ENCODE results near the gene MXRA8.
"Not testable (repeated sequence)": the region's sequence is repeated elsewhere in the genome, so short reads cannot be mapped to it uniquely, and the experiment has no call there.

The MXRA8 gene

DNA sequence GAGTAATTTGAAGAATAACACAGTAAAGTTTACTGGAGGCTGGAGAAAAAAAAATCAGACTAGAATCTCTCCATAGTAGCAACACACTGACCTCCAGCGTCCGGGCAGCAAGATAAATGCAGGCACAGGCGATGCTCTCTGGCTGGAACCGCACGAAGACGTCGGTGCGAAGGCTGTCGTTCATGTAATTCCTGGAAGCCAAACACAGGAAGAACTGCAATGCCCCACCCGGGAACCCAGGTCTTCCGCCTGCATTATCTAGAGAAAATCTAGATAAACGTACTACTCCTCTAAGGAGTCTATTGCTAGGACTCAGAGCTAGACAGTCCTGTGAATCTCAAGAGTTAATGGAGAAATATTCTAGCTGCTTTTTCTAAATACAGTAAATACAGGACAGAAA lies 32.3 kb upstream of the MXRA8 start:
- no peak for DNase-seq

DNA sequence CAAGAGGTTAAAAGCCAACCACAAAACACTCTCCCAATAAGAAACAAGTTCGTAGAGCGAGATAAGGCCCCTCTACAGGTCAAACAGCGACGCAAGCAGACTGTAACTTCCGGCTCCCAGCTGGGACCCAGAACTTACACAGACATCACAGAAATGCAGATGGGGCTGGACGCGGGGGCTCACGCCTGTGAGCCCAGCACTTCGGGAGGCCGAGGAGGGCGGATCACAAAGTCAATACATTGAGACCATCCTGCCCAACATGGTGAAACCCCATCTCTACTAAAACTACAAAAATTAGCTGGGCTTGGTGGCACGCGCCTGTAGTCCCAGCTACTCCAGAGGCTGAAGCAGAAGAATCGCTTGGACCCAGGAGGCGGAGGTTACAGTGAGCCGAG lies 29.7 kb upstream of the MXRA8 start:
- DNase-seq = no peak

DNA sequence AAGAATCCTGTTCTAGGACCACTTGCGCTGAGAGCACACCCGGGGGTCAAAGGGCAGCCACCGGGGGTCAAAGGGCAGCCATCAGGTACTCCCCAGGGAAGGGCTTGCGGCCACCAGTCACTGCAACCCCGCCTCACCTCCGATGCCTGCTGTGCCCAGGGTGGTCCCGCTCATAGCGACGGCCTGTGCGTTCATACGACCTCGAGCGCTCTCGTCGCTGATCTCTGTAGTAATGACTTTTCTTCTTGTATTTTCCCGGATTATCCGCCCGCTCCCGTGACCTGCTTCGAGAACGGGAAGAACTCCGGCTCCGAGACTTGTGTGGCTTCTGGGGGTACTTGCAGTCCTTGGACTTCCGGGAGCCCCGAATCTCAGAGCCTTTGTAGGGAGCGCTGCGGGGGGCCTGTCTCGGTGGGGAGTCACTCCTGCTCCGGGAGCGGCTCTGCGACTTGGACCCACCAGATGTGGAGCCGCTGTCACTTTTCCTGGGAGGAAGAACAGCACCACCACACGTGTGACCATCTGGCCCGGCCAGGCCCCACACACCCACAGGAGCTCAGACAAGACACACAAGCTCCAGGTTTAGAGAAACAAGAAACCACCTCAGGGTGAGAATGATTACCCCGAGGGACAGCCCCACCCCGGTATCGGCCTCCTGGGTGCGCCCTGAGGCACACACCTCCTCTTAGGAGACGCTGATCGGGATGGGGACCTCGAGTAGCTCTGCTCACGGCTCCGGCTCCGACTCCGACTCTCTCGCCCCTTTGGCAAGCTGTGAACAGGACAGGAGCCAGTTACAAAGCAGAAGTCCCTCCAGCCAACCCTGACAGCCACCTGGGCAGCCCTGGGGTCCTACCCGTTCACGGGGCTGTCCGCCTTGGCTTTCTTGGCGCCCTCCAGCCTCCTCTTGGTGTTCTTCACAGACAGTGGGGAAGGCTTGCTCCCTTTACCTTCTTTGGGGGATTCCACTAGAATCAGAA lies 29.0 kb upstream of the MXRA8 start:
- DNase-seq = no peak

GRCh38 chr1:1385931-1386330 lies 27.6 kb upstream of the MXRA8 start:
- no peak for DNase-seq

DNA sequence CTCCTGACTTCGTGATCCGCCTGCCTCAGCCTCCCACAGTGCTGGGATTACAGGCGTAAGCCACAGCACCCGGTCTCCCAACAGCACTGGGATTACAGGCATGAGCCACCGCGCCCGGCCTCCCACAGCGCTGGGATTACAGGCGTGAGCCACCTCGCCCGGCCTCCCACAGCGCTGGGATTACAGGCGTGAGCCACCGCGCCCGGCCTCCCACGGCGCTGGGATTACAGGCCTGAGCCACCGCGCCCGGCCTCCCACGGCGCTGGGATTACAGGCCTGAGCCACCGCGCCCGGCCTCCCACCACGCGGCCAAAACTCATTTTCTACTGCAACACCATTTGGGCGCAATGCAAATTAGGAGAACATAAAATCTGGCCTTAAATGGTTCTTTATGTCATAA lies 27.0 kb upstream of the MXRA8 start:
- not testable (repeated sequence) for DNase-seq

DNA sequence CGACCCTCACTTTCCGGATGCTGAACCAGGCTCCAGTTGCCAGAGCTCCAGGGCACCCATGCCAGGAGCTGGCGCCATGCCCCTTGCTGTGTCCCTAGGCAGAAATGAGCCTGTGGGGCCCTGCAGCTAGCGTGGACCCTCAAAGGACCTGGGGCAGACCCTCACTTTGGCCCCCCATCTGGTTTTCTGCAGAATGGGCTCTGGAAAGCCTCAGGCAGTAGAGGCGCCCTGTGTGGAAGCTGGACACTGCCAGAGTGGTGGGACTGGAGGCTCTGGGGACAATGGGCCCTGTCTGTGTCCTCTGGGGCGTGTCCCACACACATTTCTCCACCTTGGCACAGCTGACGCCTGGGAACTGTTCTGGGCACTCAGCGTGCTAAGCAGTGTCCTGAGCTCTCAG lies 22.9 kb upstream of the MXRA8 start:
- no peak for DNase-seq

- no peak for DNase-seq
Measured at GRCh38 chr1:1380860-1381259, 22.5 kb upstream of the MXRA8 start.

GRCh38 chr1:1377540-1378205 lies 19.3 kb upstream of the MXRA8 start:
- DNase-seq = no peak

- no peak for DNase-seq
Measured at GRCh38 chr1:1376551-1377226, 18.3 kb upstream of the MXRA8 start.

- DNase-seq = peak; percentile 99
Measured at GRCh38 chr1:1374929-1375662, 16.7 kb upstream of the MXRA8 start, which contains the start of gene AURKAIP1. Gene AURKAIP1 (minus strand): TSS chr1:1375207. CDS start chr1:1374756, 451 bp downstream.

- DNase-seq = no peak
Measured at GRCh38 chr1:1374589-1374928, 16.2 kb upstream of the MXRA8 start.

DNA sequence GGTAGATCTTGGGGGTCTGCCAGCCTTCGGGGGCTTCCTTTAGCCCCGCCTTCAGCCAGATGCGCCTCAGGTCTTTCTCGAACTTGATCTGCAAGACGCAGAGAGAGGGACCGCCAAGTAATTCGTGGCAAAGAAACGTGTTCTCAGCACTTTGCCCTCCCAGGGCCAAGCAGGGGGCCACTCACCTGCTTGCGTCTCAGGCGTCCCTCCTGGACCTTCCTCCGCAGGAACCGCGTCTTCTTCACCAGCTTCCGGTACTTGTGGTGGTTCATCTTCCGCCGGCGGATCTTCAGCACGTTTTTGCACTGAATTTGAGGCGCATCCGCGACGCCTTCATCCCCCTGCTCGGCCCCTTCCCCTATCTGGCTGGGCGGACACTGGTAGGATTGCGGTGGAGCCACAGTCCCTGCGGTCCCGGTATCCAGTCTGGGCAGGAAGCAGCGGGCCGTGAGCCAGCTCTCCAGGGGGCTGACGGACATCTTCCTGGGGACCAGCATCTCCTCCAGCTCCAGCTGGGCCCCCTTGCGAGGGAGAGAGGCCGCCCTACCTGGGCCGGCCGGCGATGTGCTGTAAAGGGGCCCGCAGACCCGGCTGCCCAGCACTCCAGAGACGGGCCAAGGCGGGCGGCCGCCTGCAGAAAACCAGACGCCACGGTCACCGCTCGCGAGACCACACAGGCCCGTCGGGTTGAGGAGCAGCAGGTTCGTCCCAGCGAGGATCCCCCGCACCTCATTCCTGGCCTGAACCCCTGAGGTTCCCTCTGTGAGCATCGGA lies 15.6 kb upstream of the MXRA8 start:
- no peak for DNase-seq

DNA sequence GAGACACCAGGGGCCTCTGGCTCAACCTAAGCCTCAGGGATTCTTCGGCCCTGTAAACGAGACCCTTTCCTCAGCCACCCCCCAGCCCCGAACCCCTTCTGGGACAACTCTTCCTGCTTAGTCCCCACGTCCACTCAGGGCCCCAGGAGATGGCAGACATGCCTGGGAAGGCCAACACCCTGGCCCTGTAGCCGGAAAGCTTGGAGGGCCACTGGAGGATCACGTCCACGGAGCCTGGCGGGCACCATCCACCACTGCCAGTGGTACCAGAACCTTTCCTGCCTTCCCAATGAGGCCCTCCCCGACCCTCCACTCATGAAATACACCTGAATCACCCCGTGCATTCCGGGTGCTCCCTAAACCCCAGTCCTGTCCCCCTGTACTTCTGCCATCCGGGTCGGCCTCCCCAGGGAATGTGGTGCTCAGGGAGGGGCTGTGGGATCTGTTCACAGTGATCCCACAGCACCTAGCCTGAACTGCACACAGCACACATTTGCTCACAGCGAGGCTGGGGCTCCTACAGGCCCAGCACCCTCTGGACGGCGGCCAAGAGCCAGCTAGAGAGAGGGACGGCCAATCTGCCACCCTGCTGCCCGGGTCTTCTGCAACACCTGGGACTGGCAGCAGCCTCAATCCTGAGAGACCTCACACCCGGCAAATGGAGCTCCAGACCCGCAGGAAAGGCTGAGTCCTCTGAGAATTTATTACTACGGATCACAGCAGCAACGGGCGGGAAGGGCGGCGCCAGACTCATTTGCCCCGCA lies 14.9 kb upstream of the MXRA8 start:
- DNase-seq = no peak

DNA sequence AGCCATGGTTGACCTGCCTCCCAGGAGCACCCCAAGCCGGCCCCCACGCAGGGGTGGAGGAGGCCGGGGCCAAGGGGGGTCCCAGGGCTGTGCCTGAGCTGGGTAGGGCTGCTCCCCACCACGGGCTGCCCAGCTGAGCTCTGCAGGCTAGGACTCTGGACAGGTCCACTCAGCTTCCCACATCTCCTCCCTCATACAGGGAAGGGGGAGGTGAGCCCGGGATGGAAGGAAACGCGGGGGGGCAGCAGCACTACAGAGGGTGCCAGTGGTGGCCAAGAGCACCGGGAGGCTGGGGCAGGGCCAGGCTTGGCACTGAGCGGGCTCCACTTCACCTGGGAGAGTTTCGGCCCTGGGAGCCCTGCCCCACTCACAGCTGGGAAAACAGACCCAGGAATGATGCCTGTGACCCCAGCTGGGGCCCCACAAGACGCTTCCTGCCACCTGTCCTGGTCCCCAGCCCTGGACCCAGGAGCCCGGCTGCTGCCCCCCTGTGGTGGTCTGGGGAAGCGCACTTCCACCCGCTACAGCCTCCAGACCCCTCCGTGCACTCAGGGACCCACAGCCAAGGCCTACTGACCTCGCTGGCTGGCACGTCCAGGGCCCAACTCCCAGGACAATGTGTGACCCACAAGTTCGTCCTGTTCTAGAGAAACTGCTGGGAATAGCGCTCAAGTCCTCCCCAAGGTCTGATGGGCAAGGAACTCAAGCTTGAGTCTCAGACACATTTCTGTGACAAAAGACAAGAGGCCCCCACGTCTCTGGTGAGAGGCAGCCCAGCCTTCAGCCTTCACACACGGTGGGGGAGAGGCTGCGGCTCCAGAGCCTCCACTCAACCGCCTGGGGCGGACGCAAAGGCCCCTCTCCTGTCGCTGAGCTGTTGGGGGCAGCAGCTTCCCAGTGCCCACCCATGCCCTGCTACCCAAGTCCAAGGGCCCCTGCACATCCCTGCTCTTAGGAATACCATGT lies 13.7 kb upstream of the MXRA8 start:
- peak; percentile 70 to 77 for DNase-seq

DNA sequence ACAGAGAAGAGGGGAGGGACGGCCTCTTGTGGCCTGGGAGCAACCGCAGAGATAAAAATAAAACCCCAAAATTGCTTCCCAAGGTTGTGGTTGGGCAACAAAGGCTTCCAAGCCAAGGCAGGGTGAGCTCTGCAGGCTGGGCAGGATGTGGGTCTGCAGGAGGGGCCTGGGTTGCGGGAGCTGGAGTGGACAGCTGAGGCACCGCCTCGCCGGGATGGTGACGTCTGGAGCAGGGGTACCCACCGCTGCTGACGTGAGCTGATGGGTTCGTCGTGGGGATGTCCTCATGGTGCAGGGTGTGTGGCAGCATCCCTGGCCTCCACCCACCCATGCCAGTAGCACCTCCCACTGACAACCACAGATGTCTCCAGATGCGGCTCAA lies 13.0 kb upstream of the MXRA8 start:
- DNase-seq = peak; percentile 86

- no peak for DNase-seq
Measured at GRCh38 chr1:1370771-1371300, 12.5 kb upstream of the MXRA8 start.

DNA sequence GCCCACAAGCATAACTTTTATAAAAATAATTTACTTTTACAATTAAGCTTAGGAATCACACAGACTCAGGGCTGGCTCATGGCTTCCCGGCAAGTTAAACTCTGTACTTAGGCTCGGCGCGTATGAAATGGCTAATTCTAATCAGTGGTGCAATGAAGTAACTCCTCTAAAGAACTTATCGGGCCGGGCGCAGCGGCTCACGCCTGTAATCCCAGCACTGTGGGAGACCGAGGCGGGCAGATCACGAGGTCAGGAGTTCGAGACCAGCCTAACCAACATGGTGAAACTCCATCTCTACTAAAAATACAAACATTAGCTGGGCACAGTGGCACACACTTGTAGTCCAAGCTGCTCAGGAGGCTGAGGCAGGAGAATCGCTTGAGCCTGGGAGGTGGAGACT lies 11.7 kb upstream of the MXRA8 start:
- not testable (repeated sequence) for DNase-seq

DNA sequence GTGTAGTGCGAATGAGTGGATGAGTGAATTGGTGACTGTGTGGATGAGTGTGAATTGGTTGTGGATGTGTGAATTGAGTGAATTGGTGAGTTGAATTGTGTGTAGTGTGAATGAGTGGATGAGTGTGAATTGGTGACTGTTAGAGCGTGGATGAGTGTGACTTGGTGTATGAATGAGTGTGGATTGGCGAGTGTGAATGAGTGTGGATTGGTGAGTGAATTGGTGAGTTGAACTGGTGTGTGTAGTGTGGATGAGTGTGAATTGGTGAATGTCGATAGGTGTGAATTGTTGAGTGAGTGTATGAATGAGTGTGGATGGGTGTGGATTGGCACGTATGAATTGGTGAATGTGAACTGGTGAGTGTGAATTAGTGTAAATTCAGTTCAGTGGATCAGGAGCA lies 9.0 kb upstream of the MXRA8 start:
- no peak for DNase-seq

GRCh38 chr1:1366699-1367066 lies 8.3 kb upstream of the MXRA8 start:
- no peak for DNase-seq

Measured in CD4-positive, alpha-beta T cell treated with Interleukin-1 beta for 1 hour (primary cell).